Measurements from ENCODE around the gene SNTB2.

Gene SNTB2

GRCh38 chr16:69340095-69340644, 153.2 kb downstream of the SNTB2 start:
- DNase-seq (ENCODE audit: low spot score) = no peak

- no peak for DNase-seq (ENCODE audit: low spot score)
Measured at GRCh38 chr16:69344171-69344570, 157.2 kb downstream of the SNTB2 start.

- DNase-seq (ENCODE audit: low spot score) = no peak
Measured at GRCh38 chr16:69345923-69346322, 159.0 kb downstream of the SNTB2 start.

GRCh38 chr16:69346683-69347082, 159.7 kb downstream of the SNTB2 start:
- no peak for DNase-seq (ENCODE audit: low spot score)

GRCh38 chr16:69348222-69348621, 161.3 kb downstream of the SNTB2 start:
- DNase-seq (ENCODE audit: low spot score) = no peak

- DNase-seq (ENCODE audit: low spot score) = no peak
Measured at GRCh38 chr16:69349536-69349935, 162.6 kb downstream of the SNTB2 start.

- no peak for DNase-seq (ENCODE audit: low spot score)
Measured at GRCh38 chr16:69350536-69351133, 163.7 kb downstream of the SNTB2 start.

GRCh38 chr16:69351309-69352027, 164.5 kb downstream of the SNTB2 start, which contains the start of gene TMED6:
TMED6 (minus strand) TSS chr16:69351786; CDS start chr16:69351753, 33 bp downstream.
- DNase-seq (ENCODE audit: low spot score) = peak; percentile 48
